CD4-positive, alpha-beta T cell treated with Interleukin-12 subunit alpha and Interleukin-12 subunit beta, for 1 hour (primary cell): ENCODE data around the gene GPN2.
"Not testable (repeated sequence)": the region's sequence is repeated elsewhere in the genome, so short reads cannot be mapped to it uniquely, and the experiment has no call there.

Experiments
- DNase-seq: peaks from one replicate; pipeline ENCODE4 v3.0.0-alpha.2; 2020

GPN2 gene

GRCh38 chr1:26856604-26857469 lies 33.2 kb downstream of the GPN2 start:
- no peak for DNase-seq

DNA sequence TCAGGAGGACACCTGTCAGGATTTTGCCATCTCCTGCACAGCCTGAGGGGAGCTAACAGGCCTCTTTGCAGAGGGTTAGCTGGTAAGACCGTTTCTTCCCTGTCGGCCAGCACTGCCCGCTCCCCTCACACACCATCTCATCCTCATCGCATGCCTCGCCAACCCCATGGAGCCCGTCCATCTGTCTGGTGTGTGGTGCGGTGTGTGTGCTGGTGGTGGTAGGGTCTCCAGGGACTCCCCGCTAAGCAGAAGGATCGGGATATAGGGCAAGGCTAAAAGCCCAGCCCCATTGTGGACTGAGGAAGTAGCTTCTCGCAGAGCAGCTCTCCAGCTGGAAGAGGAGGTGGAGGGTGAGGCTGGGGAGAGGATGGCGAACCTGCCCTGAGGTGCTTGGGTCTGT lies 33.9 kb downstream of the GPN2 start:
- no peak for DNase-seq

GRCh38 chr1:26855636-26856035 lies 34.4 kb downstream of the GPN2 start:
- no peak for DNase-seq

DNA sequence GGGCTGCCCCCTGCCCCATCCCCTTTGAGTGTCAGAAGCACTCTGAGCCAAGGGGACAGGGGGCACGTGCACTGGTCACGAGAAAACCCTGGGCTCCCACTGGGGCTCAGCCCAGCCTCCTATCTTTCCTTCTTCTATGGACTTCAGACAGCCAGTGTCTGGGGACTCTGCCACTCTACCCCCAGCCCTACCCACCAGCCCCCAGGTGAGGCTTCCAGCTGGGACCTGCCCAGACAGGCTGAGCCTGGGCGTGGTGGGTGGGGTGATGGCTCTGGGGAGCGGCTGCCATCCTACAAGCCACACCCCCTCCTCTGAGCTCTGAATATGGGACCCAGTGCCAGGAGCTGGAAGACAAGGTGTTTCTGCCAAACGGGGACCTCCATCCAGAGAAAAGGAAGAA lies 35.2 kb downstream of the GPN2 start:
- no peak for DNase-seq

GRCh38 chr1:26853600-26853999 lies 36.5 kb downstream of the GPN2 start:
- DNase-seq: no peak

GRCh38 chr1:26853156-26853555 lies 36.9 kb downstream of the GPN2 start:
- peak; percentile 81 for DNase-seq

DNA sequence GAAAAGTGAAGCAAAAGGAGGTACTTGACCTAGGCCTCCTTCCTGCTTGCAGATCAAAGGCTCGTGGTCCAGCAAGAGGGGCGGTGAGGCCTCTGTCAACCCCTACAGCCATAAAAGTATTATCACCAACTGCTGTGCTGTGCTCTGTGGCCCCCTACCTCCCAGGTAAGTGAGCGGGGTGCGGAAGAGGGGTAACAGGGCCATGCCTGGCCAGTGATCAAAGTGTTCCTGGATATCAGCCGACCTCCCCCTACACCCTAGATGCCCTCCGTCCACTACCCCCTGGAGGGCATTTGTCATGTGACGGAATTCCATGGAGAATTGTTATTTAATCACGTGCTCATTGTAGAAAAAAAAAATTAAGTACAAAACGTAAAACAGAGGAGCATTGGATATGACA lies 37.4 kb downstream of the GPN2 start:
- no peak for DNase-seq

DNA sequence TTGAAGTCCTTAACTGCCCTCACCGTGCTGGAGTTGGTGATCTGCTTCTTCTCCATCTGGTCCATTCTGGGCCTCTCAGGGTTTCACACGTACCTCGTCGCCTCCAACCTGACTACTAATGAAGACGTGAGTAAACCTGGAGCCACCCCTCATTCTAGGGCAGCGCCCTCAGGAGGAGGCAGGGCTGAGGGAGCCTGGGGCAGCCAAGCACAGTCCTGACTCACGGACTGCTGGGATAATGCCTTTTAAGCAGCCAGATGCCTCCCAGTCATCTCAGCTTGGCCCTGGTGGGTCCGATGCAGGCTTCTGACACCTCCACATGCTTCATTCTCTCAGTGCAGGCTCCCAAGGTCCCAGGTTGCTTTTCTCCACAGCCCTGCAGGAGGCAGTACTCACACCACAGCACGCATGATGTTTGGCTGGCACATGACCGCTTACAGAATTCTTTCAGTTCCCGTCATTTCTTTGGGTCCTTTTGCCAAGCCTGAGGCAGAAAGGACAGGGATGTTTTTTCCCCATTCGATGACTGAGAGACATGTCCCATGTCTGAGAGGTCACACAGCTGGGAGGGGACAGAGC lies 38.9 kb downstream of the GPN2 start:
- DNase-seq: no peak

- no peak for DNase-seq
Measured at GRCh38 chr1:26848941-26849774, 40.9 kb downstream of the GPN2 start.

GRCh38 chr1:26848499-26848898 lies 41.6 kb downstream of the GPN2 start:
- DNase-seq: no peak

DNA sequence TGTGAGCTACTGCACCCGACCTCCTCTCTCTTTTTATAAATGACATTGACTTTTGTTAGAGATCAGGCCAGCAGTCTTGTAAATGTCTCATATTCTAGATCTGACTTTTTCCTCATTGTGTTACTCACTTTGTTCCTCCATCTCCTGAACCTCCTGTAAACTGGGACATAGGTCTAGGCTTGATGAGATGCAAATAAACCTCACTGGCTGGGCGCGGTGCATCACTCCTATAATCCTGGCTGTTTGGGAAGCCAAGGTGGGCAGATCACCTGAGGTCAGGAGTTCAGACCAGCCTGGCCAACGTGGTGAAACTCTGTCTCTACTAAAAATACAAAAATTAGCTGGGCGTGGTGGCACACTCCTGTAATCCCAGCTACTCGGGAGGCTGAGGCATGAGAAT lies 42.3 kb downstream of the GPN2 start:
- DNase-seq: not testable (repeated sequence)

DNA sequence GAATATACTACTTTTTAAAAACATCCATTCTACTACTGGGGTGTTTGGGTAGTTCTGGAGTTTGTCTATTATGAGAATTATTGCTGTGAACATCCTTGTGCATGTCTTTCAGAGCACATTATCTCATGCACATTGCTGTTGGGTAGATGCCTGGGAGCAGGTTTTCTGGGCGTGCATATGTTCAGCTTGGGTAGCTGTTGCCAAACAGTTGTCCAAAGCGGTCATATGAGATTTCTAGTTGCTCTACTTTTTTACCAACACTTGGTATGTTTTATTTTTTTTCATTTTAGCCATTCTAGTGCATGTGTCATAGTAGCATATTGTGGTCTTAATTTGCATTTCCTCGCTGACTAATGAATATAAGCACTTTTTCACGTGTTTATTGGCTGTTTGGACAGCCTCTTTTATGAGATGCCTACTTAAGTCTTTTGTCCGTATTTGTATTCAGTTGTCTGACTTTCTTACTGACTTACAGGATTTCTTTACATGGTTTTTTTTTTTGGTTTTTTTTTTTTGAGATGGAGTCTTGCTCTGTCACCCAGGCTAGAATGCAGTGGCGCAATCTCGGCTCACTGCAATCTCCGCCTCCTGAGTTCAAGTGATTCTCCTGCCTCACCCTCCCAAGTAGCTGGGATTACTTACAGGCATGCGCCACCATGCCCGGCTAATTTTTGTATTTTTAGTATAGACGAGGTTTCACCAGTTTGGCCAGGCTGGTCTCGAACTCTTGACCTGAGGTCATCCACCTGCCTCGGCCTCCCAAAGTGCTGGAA lies 45.5 kb downstream of the GPN2 start:
- no peak for DNase-seq

- no peak for DNase-seq
Measured at GRCh38 chr1:26839779-26840178, 50.3 kb downstream of the GPN2 start.

DNA sequence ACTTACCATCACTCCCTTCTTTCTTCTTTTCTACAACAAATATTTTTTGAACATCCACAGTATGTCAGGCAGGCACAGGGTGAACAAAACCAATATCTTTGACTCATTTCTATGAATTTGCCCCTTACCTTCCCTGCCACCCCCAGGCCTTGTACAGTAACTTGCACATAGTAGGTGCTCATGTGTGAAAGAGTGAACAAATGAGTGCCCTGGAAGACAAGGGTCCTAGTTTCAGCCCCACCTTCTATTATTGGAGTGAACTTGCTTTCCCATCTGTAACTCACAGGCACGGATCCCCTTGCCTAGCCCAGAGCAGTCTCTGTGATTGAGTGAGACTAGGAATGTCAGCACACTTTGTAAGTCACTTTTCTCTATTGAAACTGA lies 50.8 kb downstream of the GPN2 start:
- no peak for DNase-seq

DNA sequence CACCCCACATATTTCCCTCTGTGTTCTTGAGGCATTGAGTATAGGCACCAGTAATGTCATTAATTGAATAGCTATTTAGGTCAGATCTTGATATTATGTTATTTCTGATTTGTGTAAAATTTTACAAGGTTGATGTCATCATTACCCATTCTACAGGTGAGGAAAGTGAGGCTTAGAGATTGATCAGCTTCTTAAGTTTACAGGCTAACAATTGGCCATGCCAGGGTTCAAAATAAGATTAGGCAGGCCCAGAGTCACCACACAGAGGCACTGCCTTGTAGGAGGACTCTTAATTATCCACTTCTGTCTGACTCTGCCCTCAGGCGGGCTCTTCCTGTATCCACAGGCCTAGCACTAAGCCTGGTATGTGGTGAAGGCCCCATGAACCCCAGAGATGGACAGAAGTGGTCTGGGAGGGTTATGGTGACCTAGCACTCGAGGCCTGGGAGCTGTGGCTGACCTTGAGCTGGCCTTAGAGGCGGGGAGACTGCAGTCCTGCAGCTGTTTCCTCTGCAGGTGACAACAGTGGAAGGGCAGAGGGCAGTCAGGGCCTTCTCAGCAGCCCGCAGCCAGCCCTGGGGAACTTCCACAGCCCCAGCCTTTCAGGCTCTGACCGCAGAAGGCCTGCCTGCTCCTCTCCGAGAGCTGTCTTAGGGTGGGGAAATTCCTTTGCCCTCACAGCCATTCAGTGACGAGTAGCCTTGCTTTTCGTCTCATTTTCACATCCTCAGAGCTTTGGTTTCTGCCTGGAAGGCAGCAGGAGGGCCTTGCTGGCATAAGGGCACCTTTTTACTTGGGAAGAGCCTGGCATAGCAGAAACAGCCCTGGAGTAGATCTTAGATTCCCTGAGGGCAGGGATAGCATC lies 51.4 kb downstream of the GPN2 start:
- peak; percentile 79 for DNase-seq

- DNase-seq: not testable (repeated sequence)
Measured at GRCh38 chr1:26837665-26838064, 52.4 kb downstream of the GPN2 start.

- DNase-seq: peak; percentile 95
Measured at GRCh38 chr1:26833432-26834405, 56.4 kb downstream of the GPN2 start.

- DNase-seq: no peak
Measured at GRCh38 chr1:26832249-26832960, 57.7 kb downstream of the GPN2 start.

GRCh38 chr1:26831546-26832248 lies 58.4 kb downstream of the GPN2 start:
- peak; percentile 58 for DNase-seq
